Measurements from ENCODE around the gene CMA1. TPM values are rescaled to one million over a fixed set of nuclear protein-coding genes. Genes with fewer than 3 reads are reported as not detected.
"Not testable (repeated sequence)": the region's sequence is repeated elsewhere in the genome, so short reads cannot be mapped to it uniquely, and the experiment has no call there.

The CMA1 gene
- total RNA-seq (2022) (not detected in 2 replicates), Bru-seq, nascent RNA (not detected), BruChase-seq, experiment 1, labeled RNA remaining after a 6-hour chase (not detected), BruChase-seq, experiment 2, labeled RNA remaining after a 2-hour chase (not detected)
- long read RNA-seq = 0 reads

GRCh38 chr14:24508155-24508840 is at the start of gene CMA1:
Gene CMA1, minus strand, starts transcription at chr14:24508265. Its CDS starts 30 bp downstream, at chr14:24508235.
- intact Hi-C loops (cut with micrococcal nuclease; ENCODE audit: unreplicated experiment) = no loop called here
- CTCF ChIA-PET = no interaction called here
- H3K9me3 Mint-ChIP-seq (ENCODE audit: low read depth, unreplicated experiment) = no peaks in the 10 kb centered on the region

GRCh38 chr14:24556756-24557155 is 48.7 kb upstream of the CMA1 start:
- DNase-seq = no peak
- BruUV-seq (replicated peaks) = no TSS peak

More at GRCh38 chr14:24508155-24508840, at the start of gene CMA1:
- DNase-seq = no peak
- peaks cover 52% of the 10 kb centered on the region for H3K27me3 Mint-ChIP-seq (ENCODE audit: unreplicated experiment)
- no peak within 1 kb of the TSS for H3K4me3 Mint-ChIP-seq (ENCODE audit: low read depth, unreplicated experiment)
- no peak for TF ChIP-seq CTCF (IDR thresholded peaks at IDR 0.05; ENCODE audit: unreplicated experiment)
- BruUV-seq (replicated peaks) = no TSS peak
- no peak within 1 kb of the TSS for H3K27ac Mint-ChIP-seq (ENCODE audit: unreplicated experiment)
- no peaks in the 10 kb centered on the region for H3K36me3 Mint-ChIP-seq (ENCODE audit: insufficient read depth, unreplicated experiment)
- no peaks in the 10 kb centered on the region for H3K4me1 Mint-ChIP-seq (ENCODE audit: low read depth, unreplicated experiment)

GRCh38 chr14:24549064-24549463 is 41.0 kb upstream of the CMA1 start:
- H3K4me3 Mint-ChIP-seq (ENCODE audit: low read depth, unreplicated experiment); H3K36me3 Mint-ChIP-seq (ENCODE audit: insufficient read depth, unreplicated experiment); H3K4me1 Mint-ChIP-seq (ENCODE audit: low read depth, unreplicated experiment); BruUV-seq (replicated peaks); H3K9me3 Mint-ChIP-seq (ENCODE audit: low read depth, unreplicated experiment); H3K27ac Mint-ChIP-seq (ENCODE audit: unreplicated experiment); H3K27me3 Mint-ChIP-seq (ENCODE audit: unreplicated experiment); CTCF ChIA-PET; intact Hi-C loops (cut with micrococcal nuclease; ENCODE audit: unreplicated experiment); DNase-seq: not testable (repeated sequence)

More at GRCh38 chr14:24556756-24557155, 48.7 kb upstream of the CMA1 start:
- no peak for TF ChIP-seq CTCF (IDR thresholded peaks at IDR 0.05; ENCODE audit: unreplicated experiment)
- CTCF ChIA-PET = interaction anchor here (0.6 kb wide), 1 partner anchor 824 kb away, joined by 3 read pairs; no protein-coding TSS in a partner anchor
- H3K4me1 Mint-ChIP-seq (ENCODE audit: low read depth, unreplicated experiment) = no peaks in the 10 kb centered on the region
- peaks cover 41% of the 10 kb centered on the region for H3K27me3 Mint-ChIP-seq (ENCODE audit: unreplicated experiment)
- H3K9me3 Mint-ChIP-seq (ENCODE audit: low read depth, unreplicated experiment) = no peaks in the 10 kb centered on the region
- intact Hi-C loops (cut with micrococcal nuclease; ENCODE audit: unreplicated experiment) = no loop called here
- no peak overlapping the region for H3K4me3 Mint-ChIP-seq (ENCODE audit: low read depth, unreplicated experiment)
- H3K36me3 Mint-ChIP-seq (ENCODE audit: insufficient read depth, unreplicated experiment) = no peaks in the 10 kb centered on the region
- H3K27ac Mint-ChIP-seq (ENCODE audit: unreplicated experiment) = no peak overlapping the region

GRCh38 chr14:24542346-24542936 is 34.4 kb upstream of the CMA1 start:
- CTCF ChIA-PET = no interaction called here
- Mint-ChIP-seq H3K27ac (ENCODE audit: unreplicated experiment) (no peak overlapping the region), H3K36me3 (ENCODE audit: insufficient read depth, unreplicated experiment) (no peaks in the 10 kb centered on the region), H3K4me3 (ENCODE audit: low read depth, unreplicated experiment) (no peak overlapping the region), H3K27me3 (ENCODE audit: unreplicated experiment) (no peaks in the 10 kb centered on the region), H3K9me3 (ENCODE audit: low read depth, unreplicated experiment) (peaks cover 3% of the 10 kb centered on the region), H3K4me1 (ENCODE audit: low read depth, unreplicated experiment) (no peaks in the 10 kb centered on the region)
- no peak for DNase-seq
- BruUV-seq (replicated peaks) = no TSS peak
- intact Hi-C loops (cut with micrococcal nuclease; ENCODE audit: unreplicated experiment) = no loop called here
- no peak for TF ChIP-seq CTCF (IDR thresholded peaks at IDR 0.05; ENCODE audit: unreplicated experiment)

- TF ChIP-seq CTCF (IDR thresholded peaks at IDR 0.05; ENCODE audit: unreplicated experiment) = no peak
- Mint-ChIP-seq H3K4me3 (ENCODE audit: low read depth, unreplicated experiment) (no peak overlapping the region), H3K36me3 (ENCODE audit: insufficient read depth, unreplicated experiment) (no peaks in the 10 kb centered on the region), H3K9me3 (ENCODE audit: low read depth, unreplicated experiment) (no peaks in the 10 kb centered on the region), H3K27me3 (ENCODE audit: unreplicated experiment) (peaks cover 21% of the 10 kb centered on the region), H3K27ac (ENCODE audit: unreplicated experiment) (no peak overlapping the region), H3K4me1 (ENCODE audit: low read depth, unreplicated experiment) (no peaks in the 10 kb centered on the region)
- BruUV-seq (replicated peaks) = no TSS peak
- CTCF ChIA-PET = no interaction called here
- intact Hi-C loops (cut with micrococcal nuclease; ENCODE audit: unreplicated experiment) = no loop called here
- no peak for DNase-seq
Observed at GRCh38 chr14:24535737-24536136, 27.7 kb upstream of the CMA1 start.
